HG03460 (cell line): ENCODE results near the gene MYH9.
"Not testable (repeated sequence)": the region's sequence is repeated elsewhere in the genome, so short reads cannot be mapped to it uniquely, and the experiment has no call there.

ENCODE experiments used
- ATAC-seq: cut with Tn5 transposase; IDR thresholded peaks from one replicate; pipeline ENCODE4 v1.9.1; 2021; ENCODE audit not compliant: unreplicated experiment

The MYH9 gene

DNA sequence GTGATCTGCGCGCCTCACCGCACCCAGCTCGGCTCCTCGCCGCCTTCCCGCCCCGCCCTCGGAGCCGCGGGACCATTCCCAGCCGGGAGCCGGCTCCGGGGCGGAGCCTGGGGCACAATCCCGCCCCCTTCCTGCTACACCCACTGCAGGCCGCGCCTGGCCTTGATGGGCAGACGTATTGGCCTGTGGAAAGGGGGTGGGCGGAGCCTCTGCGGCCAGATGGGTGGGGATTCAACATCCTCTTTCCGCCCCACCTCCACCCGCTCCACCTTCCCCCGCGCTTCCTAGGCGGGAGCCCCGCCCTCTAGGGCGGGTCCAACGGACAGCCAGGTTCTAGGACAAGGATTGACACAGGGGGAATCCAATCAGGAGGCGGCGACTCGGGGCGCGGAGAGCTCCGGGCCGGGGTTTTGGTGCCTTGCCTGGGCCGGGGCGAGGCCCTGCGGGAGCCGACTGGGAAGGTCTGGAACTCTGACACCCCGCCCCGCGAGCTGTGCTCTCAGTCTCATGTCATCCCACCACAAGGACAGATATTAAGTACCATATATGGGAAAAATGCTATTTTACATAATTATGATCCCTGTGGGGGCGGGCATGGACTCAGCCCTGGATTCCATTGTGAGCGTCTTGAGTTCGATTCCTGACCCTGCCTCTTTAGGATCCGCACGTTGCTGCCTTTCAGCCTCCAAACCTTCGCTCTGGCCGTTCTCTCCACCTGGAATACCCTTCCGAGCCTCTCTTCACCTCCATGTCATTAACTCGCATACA lies at the start of gene MYH9:
Gene MYH9 (minus strand): TSS at position 9 of the 768 bp plus-strand sequence. CDS start 38,731 bp downstream, outside the sequence.
- ATAC-seq, result peak; percentile 67

DNA sequence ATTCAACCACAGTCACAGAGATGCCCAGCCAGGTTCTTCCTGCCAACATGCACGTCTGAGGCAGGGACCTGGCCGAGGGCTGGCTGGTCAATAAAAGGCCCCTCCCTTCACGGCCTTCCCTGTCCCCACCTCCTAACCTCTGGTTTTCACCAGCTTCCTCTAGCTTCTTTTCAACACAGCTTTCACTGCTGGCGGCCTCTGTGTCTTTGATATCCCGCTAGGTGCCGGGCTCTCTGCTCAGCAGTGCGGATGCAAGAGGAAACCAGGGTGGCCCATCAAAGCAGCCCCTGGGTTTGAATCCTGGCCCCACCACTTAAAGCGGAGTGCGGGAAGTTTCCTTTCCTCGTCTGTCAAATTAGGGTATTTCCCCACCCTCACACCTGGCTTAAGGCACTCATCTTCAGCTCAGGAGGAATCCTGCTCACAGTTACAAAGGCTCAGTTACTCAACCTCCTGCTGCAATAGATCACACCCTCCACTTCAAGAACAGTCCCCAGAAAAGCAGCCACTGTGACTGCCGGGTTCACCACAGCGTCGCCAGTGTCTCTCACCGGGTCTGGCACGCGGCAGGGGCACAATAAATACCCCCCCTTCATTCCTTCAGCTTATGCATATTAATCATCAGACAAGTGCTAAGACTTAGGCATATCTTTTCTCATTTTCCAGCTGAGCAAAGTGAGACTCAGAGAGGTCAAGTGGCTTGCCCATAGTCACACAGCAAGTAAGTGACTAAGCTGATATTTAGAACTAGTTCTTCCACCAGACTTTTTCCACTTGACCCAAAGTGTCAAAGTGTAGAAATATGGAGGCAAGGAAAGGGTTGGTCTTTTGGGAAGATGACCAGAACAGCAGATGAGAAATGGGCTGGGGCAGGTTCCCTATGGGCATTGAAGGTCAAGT lies 48.0 kb upstream of the MYH9 start:
- no peak for ATAC-seq

DNA sequence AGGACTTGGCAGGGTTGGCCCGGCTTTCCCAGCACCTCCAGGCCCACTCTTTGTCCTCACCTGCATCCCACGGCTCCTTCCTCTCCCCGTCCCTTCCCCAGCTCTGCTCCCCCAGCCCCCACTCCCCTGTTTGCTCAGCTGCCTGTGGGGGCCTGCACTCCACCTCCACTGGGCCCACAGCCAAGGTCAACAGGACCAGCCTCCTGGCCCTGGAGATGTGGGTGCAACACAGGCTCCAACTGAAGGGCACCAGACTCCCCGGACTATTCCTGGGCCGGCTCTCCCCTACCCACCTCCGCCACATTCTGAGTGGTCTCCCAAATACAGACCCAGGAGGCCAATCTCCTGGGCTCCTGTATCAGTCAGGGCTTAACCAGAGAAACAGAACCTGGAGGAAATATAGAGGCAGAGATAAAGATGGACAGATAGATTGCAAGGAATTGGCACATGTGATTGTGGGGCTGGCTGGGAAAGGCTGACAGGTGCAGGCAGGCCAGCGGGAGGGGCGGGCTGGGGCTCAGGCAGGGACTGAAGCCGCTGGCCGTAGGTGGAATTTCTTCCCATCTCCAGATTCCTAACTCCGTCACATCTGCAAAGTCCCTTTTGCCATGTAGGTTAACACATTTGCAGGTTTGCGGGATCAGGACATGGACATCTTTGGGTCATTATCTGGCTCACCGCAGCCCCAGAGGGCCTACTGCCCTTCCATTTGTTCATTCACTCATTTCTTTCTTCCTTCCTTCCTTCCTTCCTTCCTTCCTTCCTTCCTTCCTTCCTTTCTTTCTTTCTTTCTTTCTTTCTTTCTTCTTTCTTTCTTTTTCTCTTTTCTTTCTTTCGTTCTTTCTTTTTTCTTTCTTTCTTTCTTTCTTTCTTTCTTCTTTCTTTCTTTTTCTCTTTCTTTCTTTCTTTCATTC lies 45.8 kb upstream of the MYH9 start:
- ATAC-seq, result no peak

DNA sequence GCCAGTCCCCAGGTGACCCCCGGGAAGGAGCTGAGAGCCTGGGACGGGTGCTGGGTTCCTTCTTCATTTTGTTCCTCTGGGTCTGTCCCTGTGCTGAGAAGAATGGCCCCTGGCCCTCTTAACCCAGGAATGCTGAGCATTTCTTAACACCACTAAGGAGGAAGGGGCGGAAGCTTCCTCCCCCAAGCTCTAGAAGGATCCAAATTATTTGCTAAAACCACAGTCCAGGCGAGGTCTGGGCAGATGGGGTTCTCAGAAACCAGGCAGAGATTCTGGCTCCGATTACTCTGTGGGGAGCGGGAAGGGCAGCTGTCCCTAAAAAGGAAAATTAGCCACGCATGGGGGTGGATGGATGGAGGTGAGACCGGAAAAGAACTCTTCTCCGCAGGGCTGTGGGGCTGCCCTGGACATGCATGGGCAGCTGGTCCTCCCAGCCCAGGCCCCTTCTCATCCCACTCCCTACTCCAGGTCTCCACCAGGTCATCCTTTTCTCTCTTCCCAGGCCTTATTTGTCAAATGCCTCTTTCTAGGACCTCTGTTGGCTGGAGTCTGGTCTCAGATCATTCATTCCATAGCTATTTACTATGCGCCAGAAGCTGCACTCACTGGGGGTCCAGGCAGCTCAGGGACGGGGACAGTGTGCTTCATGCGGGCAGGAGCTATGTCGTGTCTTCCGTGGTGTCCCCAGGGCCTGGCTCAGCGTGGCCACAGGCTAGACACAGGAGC lies 45.0 kb upstream of the MYH9 start:
- ATAC-seq, result no peak

DNA sequence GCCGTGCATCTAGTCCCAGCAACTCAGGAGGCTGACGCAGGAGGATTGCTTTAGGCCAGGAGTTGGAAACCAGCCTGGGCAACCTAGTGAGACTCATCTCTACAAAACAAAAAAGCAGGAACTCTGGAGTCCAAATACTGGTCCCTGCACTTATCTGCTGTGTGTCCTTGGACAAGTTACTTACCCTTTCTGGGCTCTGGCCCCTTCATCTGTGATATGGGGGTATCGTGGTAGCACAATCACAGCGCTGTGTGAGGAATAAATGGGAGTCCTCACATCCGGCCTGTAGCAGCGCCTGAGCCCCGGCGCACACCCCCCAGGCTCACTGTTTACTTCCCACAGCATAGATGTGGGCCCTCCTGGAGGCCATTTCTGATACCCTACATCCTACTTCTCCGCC lies 44.2 kb upstream of the MYH9 start:
- ATAC-seq, result no peak

DNA sequence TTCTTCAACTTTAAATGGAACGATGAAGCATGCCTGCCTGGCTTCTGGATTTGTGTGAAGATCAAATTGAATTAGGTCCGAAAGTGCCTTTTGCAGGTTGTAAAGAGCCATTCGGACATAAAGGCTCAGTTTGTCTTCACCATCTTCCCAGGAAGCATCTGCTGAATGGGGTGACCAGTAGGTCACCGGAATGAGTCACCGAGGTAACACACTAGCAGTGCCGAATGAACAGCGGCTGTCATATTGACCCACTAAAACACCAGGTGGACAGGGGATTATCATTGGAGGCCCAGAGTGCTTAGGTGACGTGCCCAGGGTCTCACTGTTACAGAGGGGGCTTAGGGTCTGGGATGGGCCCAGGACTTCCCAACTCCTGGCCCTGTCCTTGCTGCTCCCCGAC lies 43.1 kb upstream of the MYH9 start:
- no peak for ATAC-seq

DNA sequence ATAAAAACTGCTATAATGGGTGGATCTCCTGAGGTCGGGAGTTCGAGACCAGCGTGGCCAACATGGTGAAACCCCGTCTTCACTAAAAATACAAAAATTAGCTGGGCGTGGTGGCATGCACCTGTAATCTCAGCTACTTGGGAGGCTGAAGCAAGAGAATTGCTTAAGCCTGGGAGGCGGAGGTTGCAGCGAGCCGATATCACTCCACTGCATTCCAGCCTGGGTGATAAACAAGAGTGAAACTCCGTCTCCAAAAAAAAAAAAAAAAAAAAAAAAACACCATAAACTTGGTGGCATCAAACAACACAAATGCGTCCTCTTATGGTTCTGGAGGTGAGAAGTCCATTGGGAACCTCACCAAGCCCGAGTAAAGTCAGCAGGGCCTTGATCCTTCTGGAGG lies 40.2 kb upstream of the MYH9 start:
- ATAC-seq, result not testable (repeated sequence)

DNA sequence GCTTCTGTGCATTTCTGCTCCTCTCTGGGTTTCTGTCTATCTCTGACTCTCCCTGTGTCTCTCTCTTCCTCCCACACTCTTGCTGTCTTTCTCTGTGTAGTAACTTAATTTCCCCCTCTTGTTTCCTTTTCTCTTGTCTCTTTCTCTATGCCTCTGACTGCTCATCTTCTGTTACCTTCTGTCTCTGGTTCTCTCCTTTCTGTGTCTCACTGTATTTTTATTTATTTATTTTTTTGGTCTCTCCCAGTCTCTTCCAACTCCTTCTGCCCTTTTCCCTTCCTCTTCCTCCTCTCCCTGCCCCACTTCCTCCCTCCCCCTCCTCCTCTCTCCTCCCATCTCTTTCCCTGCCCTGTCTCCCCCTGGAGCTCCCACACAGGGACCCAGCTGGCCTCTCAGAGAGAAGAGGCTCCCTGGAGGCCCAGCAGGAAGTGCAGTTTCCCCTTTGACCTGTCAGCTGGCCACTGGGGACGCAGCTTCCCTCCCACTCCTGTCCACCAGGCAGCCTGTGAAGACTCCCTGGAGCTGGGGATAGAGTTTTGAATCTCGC lies 38.3 kb upstream of the MYH9 start:
- ATAC-seq, result no peak

DNA sequence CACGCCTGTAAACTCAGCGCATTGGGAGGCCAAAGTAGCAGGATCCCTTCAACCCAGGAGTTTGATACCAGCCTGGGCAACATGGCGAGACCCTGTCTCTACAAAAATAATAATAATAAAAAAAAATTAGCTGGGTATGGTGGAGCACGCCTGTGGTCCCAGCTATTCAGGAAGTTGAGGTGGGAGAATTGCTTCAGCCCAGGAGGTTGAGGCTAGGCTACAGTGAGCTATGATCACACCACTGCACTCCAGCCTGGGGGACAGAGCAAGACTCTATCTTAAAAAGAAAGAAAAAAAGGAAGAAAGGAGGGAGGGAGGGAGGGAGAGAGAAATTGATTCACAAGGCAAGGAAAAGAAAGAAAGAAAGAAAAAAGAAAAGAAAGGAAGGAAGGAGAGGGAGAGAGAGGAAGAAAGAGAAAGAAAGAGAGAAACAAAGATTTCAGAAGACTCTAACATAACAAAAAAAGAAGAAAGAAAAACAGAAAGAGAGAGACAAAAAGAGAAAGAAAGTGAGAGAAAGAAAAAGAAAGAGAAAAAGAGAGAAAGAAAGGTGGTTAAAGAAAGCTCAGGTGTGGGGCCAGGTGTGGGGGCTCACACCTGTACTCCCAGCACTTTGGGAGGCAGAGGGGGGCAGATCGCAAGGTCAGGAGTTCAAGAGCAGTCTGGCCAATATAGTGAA lies 37.3 kb upstream of the MYH9 start:
- ATAC-seq, result no peak

DNA sequence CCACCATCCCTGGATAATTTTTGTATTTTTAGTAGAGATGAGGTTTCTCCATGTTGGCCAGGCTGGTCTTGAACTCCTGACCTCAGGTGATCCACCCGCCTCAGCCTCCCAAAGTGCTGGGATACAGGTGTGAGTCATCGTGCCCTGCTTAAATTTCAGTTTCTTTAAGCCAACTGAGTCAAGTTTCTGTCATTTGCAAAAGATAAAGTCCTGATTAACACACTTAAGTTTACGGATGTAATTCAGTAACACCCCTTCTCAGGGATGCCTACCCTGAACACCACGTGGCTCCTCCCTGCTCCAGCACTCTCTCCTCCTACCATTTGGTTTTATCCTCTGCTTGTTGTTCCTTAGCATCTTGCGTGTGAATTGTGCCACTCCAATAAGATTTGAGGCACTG lies 36.7 kb upstream of the MYH9 start:
- not testable (repeated sequence) for ATAC-seq

DNA sequence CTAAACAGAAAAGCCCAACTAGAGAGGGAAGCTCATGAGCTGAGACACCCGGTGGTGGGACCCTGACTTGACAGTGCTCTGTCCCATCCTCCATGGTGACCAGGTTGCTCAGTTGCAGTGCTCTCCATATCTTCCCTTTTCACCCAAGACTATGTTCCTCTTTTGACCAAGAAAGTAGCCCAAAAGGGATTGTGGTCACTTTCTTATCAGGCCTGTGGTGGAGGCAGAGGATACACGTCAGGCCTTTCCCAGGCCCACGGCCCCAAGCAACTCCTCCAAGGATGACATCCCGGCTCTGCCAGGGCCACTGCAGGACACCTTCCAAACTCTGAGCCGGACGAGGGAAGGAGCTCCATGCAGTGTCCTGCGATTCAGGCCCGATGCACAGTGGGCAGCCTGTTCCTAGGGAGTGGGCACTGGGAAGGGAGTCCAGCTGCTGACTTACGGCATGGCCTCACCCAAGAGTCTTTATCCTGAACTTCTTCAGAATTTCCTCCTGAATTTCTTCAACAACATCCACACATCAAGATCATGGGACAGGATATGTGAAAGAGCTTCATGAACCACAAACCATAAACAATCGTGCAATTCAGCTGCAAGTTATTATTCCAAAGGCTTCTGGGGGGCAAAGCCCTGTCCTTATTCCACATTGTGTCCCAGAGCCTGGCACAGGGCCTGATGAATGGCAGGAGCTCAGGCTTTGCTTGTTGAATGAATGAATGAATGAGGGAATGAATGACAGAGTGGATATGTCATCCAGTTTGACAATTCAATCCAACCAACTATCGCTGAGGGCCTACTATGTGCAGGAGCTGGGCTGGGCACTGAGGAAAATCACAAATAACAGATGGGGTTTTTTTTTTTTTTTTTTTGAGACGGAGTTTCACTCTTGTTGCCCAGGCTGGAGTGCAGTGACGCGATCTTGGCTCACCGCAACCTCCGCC lies 36.0 kb upstream of the MYH9 start:
- no peak for ATAC-seq

DNA sequence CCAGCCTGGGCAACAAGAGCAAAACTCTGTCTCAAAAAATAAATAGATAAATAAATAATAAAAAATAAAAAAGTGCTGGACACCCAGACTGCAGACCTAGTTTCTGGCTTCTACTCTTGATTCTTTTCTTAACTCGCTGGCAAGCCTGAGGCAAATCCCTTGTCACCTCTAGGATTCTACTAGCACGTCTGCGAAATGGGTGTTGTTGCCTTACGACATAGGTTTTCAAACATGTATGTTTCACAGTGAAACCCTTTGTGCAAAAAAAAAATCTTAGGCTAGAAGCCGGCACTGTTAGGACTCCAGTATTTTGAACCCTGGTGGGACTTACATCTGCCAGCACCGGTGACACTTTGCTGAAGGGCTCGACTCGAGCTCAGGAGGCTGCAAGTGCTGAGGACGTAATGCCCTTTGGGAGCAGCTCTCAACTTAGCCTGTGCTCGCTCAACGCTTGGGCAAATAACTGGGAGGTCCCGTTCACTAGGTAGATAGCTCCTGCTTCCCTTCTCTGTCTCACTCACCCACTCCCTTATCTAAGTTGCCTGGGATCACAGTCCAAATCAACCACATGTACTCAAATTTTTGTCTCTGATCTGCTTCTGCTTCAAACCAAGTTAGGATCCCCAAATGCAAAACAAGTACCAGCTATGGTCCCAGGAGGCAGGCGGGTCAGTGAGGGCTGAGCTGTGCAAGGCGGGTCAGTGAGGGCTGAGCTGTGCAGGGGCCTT lies 34.7 kb upstream of the MYH9 start:
- ATAC-seq, result no peak

DNA sequence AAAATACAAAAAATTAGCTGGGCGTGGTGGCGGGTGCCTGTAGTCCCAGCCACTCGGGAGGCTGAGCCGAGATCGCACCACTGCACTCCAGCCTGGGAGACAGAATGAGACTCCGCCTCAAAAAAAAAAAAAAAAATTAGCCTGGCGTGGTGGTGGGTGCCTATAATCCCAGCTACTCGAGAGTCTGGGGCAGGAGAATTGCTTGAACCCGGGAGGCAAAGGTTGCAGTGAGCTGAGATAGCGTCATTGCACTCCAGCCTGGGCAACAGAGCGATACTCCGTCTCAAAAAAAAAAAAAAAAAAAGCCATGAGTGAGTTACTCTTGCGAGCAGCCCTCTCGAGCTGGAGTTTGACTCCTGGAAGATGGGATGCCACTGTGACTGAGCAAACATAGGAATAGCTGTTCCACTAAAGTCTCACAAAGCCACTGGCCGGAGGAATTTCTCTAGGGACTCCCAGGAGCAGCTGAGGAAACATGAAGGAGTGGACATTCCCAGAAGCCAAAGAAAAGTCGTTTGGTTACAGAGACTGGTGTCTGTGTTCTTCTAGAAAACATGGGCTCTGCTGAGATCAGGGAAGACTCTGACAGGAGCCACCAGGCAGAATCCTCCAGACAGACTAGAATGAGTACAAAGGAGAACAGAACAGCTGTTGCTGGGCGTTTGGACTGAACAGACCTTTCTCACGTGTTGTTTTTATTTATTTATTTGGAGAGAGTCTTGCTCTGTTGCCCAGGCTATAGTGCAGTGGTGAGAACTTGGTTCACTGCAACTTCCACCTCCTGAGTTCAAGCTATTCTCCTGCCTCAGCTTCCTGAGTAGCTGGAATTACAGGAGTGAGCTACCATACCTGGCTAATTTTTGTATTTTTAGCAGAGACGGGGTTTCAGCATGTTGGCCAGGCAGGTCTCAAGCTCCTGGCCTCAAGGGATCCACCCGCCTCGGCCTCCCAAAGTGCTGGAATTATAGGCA lies 32.4 kb upstream of the MYH9 start:
- no peak for ATAC-seq

DNA sequence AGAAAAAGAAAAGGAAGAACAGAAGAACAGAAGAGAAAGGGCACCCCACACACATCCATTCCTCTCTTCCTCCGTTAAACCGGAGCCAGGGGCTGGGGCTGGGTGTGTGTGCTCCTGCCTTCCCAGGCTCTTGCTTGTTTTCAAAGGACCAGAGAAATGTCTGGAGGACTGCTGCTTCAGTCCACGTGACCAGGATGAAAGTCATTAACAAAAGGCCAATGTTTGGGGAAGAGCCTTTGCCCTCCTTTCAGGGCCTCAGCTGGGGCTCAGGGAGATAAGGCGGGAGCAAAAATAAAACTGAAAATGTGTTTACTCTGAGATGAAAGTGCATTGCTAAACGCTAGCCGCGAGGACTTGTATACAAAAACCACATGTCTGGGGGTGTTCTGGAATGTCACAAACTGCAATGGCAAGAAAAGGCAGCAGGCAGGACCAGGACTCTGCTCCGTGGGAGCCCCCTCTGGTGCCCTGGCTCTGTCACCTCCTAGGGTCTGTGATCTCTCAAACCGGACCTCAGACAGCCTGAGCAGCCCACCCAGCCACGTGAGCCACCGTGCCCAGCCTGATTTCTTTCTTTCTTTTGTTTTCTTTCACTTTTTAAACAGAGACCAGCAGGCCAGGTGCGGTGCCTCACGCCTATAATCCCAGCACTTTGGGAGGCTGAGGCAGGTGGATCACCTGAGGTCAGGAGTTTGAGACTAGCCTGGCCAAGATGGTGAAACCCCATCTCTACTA lies 31.6 kb upstream of the MYH9 start:
- ATAC-seq, result no peak

DNA sequence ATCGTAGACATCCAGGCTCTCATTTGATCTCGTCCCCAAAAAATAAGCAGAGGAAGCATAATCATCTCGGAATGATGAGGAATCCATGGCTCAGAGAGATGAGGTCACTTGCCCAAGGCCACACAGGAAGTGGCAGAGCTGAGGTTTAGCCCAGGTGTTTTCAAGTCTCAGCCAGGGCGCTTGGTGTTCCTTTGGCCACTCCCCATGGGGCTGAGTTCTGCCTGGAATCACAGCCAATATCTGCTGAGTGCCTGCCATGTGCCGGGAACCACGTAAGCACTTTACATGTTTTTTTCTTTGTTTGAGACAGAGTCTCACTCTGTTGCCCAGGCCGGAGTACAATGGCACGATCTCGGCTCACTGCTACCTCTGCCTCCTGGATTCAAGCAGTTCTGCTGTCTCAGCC lies 29.5 kb upstream of the MYH9 start:
- ATAC-seq, result no peak
